GM18519 (cell line): ENCODE results near the gene NR5A2.

ENCODE experiments used
- ATAC-seq: cut with Tn5 transposase; IDR thresholded peaks from one replicate; pipeline ENCODE4 v1.9.1; 2021; ENCODE audit warnings: mild to moderate bottlenecking, moderate library complexity; ENCODE audit not compliant: unreplicated experiment, low FRiP score

Gene NR5A2

GRCh38 chr1:200035397-200035955 lies 8.0 kb downstream of the NR5A2 start:
- ATAC-seq: no peak

GRCh38 chr1:200035956-200036618 lies 8.6 kb downstream of the NR5A2 start:
- ATAC-seq: no peak

GRCh38 chr1:200036619-200037270 lies 9.2 kb downstream of the NR5A2 start:
- no peak for ATAC-seq

- ATAC-seq: no peak
Observed at GRCh38 chr1:200037501-200037900, 10.0 kb downstream of the NR5A2 start.

GRCh38 chr1:200037904-200038303 lies 10.4 kb downstream of the NR5A2 start:
- ATAC-seq: no peak

- ATAC-seq: no peak
Observed at GRCh38 chr1:200038325-200038980, 10.9 kb downstream of the NR5A2 start.

- no peak for ATAC-seq
Observed at GRCh38 chr1:200038981-200039848, 11.7 kb downstream of the NR5A2 start.

GRCh38 chr1:200039849-200040474 lies 12.5 kb downstream of the NR5A2 start:
- ATAC-seq: no peak

GRCh38 chr1:200040481-200041138 lies 13.1 kb downstream of the NR5A2 start:
- no peak for ATAC-seq

- no peak for ATAC-seq
Observed at GRCh38 chr1:200041337-200042118, 14.0 kb downstream of the NR5A2 start.

GRCh38 chr1:200042119-200042551 lies 14.6 kb downstream of the NR5A2 start:
- no peak for ATAC-seq

- ATAC-seq: no peak
Observed at GRCh38 chr1:200042552-200043335, 15.2 kb downstream of the NR5A2 start.

GRCh38 chr1:200043336-200043668 lies 15.8 kb downstream of the NR5A2 start:
- ATAC-seq: no peak

- no peak for ATAC-seq
Observed at GRCh38 chr1:200046115-200046514, 18.6 kb downstream of the NR5A2 start.

- ATAC-seq: no peak
Observed at GRCh38 chr1:200048244-200048643, 20.7 kb downstream of the NR5A2 start.

GRCh38 chr1:200049810-200050209 lies 22.3 kb downstream of the NR5A2 start:
- no peak for ATAC-seq

- no peak for ATAC-seq
Observed at GRCh38 chr1:200051620-200052019, 24.1 kb downstream of the NR5A2 start.

GRCh38 chr1:200053091-200053490 lies 25.6 kb downstream of the NR5A2 start:
- ATAC-seq: no peak
